GM12878 (cell line): ENCODE data around the gene TM9SF4.

ENCODE experiments used
- ATF3 ChIP-seq: IDR thresholded peaks from 2 replicates; pipeline ENCODE4 v1.6.1; 2011; ENCODE audit warnings: low read depth, mild to moderate bottlenecking, low read length, moderate library complexity, borderline replicate concordance; ENCODE audit errors: extremely low read depth
- CTCF ChIP-seq, 3 experiments: IDR thresholded peaks in 2 of 3; conservative IDR thresholded peaks in 1 of 3; 2 replicates each; pipeline ENCODE4 v1.5.1; 2011; ENCODE audit warnings: low read depth in 3 of 3, low read length in 3 of 3, mild to moderate bottlenecking in 3 of 3, control low read depth in 2 of 3, moderate library complexity in 2 of 3, inconsistent platforms in 1 of 3, mixed read lengths in 1 of 3; ENCODE audit not compliant: control insufficient read depth in 2 of 3, insufficient read depth in 1 of 3; ENCODE audit errors: extremely low read depth in 1 of 3
- DPF2 ChIP-seq: fragments of 450-650 bp; IDR thresholded peaks from 2 replicates; pipeline ENCODE4 v1.6.1; 2017; ENCODE audit warnings: mild to moderate bottlenecking
- FOXM1 ChIP-seq: IDR thresholded peaks from 2 replicates; pipeline ENCODE4 v1.6.1; 2012; ENCODE audit warnings: low read depth, mild to moderate bottlenecking, inconsistent platforms, low read length, moderate library complexity
- NFXL1 ChIP-seq: fragments of 450-650 bp; IDR thresholded peaks from 2 replicates; pipeline ENCODE4 v1.6.1; 2017; ENCODE audit warnings: antibody characterized with exemption, mild to moderate bottlenecking, borderline replicate concordance
- NR2C1 ChIP-seq: fragments of 450-650 bp; IDR thresholded peaks from 2 replicates; pipeline ENCODE4 v1.6.1; 2017; ENCODE audit warnings: antibody characterized with exemption, mild to moderate bottlenecking, moderate library complexity
- REST ChIP-seq: IDR thresholded peaks from 2 replicates; pipeline ENCODE4 v1.6.1; 2012; ENCODE audit warnings: mild to moderate bottlenecking, low read depth, low read length
- SP1 ChIP-seq: IDR thresholded peaks from one replicate; pipeline ENCODE4 v1.6.1; 2011; ENCODE audit warnings: low read depth, low read length
- SPI1 ChIP-seq: IDR thresholded peaks from 2 replicates; pipeline ENCODE4 v1.6.1; 2011; ENCODE audit warnings: low read depth, mild to moderate bottlenecking, low read length, moderate library complexity, borderline replicate concordance; ENCODE audit not compliant: insufficient read depth
- ZBTB33 ChIP-seq: fragments of 450-650 bp; IDR thresholded peaks from 2 replicates; pipeline ENCODE4 v1.6.1; 2017; ENCODE audit warnings: mild to moderate bottlenecking
- ZNF274 ChIP-seq: IDR thresholded peaks from one replicate; pipeline ENCODE4 v1.8.0; 2011; ENCODE audit not compliant: insufficient read length, insufficient read depth

GRCh38 chr20:32193996-32194395 is 84.5 kb downstream of the TM9SF4 start:
- no peak for TF ChIP-seq SP1
- no peak for TF ChIP-seq NR2C1
- TF ChIP-seq CTCF (IDR thresholded peaks at IDR 0.05 in 2 of 3, conservative IDR thresholded peaks at IDR 0.05 in 1 of 3; ENCODE audit: control insufficient read depth in 2 of 3, extremely low read depth in 1 of 3, insufficient read depth in 1 of 3, low read depth in 3 of 3, low read length in 3 of 3) = no peak
- TF ChIP-seq REST = no peak
- TF ChIP-seq ATF3 = no peak
- no peak for TF ChIP-seq ZBTB33
- TF ChIP-seq FOXM1 = no peak
- TF ChIP-seq DPF2 = no peak
- no peak for TF ChIP-seq SPI1
- no peak for TF ChIP-seq NFXL1
- no peak for TF ChIP-seq ZNF274
